ENCODE measurements around the gene SAMD4A.

DNA sequence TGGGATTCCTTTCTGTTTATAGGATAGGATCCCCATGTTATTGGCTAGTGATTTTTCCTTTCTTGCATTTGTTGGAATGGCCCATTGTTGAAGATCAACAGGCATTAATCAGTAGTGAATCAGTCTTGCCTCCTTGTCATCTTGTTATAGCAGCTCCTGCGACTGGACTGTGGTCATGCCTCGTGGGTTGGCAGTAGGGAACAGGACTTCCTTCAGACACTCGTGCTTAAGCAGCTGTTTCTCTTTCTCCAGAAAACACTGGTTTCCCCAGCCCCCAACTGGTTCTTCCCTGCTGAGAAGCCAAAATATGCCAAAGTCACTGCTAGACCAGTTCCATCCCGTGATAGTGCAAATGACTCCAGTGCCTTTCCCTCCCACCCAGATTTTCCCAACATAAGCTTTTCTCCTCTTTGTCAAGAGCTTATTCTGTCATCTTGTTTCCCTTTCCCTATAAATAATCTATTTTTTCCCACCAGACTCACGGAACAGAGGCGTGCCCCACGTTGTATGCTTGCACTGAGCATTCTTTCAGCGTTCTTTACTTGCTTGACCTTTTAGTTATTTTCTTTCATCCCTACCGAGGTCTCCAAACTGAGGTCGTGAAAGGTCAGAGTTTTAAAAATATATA, 83.5 kb downstream of the SAMD4A start:
- no peak for TF ChIP-seq PKNOX1 (IDR thresholded peaks at IDR 0.05)
- TF ChIP-seq FOXM1 (IDR thresholded peaks at IDR 0.05; ENCODE audit: borderline replicate concordance), result no peak
- TF ChIP-seq SP1 (IDR thresholded peaks at IDR 0.05), result no peak
- no peak for TF ChIP-seq SUZ12 (IDR thresholded peaks at IDR 0.05)
- no peak for TF ChIP-seq BHLHE40 (IDR thresholded peaks at IDR 0.05; ENCODE audit: borderline replicate concordance)
- no peak for TF ChIP-seq NFRKB (IDR thresholded peaks at IDR 0.05)
- TF ChIP-seq ZNF384 (IDR thresholded peaks at IDR 0.05), result no peak
- no peak for TF ChIP-seq ELF4 (IDR thresholded peaks at IDR 0.05)

Data from HEK293T (cell line).